ENCODE results near the gene LIMK2. TPM values are rescaled to one million over a fixed set of nuclear protein-coding genes. Genes with fewer than 3 reads are reported as not detected.
"Not testable (repeated sequence)": the region's sequence is repeated elsewhere in the genome, so short reads cannot be mapped to it uniquely, and the experiment has no call there.

The LIMK2 gene
- total RNA-seq = 100 to 1,000 TPM; 390 to 657 TPM

GRCh38 chr22:31211862-31212730 lies at the start of gene LIMK2:
TSS of gene LIMK2 (plus strand) at chr22:31212298. CDS start at chr22:31212409, 111 bp downstream.
- peak within 1 kb of the TSS; percentile 69 for H3K4me3 Mint-ChIP-seq
- DNase-seq (ENCODE audit: low spot score) = peak; percentile 99
- H3K4me1 Mint-ChIP-seq (ENCODE audit: low read depth in 2 of 2) = peaks cover 45 to 51% of the 10 kb centered on the region in 2 donors
- no peaks in the 10 kb centered on the region for H3K9me3 Mint-ChIP-seq
- no peaks in the 10 kb centered on the region for H3K27me3 Mint-ChIP-seq
- peak; percentile 97 to 98 for ATAC-seq
- peaks cover 12% of the 10 kb centered on the region for H3K36me3 Mint-ChIP-seq
- H3K27ac Mint-ChIP-seq = peak within 1 kb of the TSS; percentile 74 to 100

- Mint-ChIP-seq H3K4me3 (no peak overlapping the region), H3K27ac (no peak overlapping the region), H3K36me3 (peaks cover 9% of the 10 kb centered on the region), H3K27me3 (no peaks in the 10 kb centered on the region), H3K4me1 (ENCODE audit: low read depth in 2 of 2) (peaks cover 32 to 35% of the 10 kb centered on the region in 2 donors), H3K9me3 (no peaks in the 10 kb centered on the region)
- no peak for DNase-seq (ENCODE audit: low spot score)
- ATAC-seq = no peak
Observed at GRCh38 chr22:31170971-31171370, 41.1 kb upstream of the LIMK2 start.

GRCh38 chr22:31171734-31172133 lies 40.4 kb upstream of the LIMK2 start:
- H3K36me3 Mint-ChIP-seq; DNase-seq (ENCODE audit: low spot score): not testable (repeated sequence)

GRCh38 chr22:31173386-31174145 lies 38.5 kb upstream of the LIMK2 start:
- Mint-ChIP-seq H3K36me3 (peaks cover under 1% of the 10 kb centered on the region), H3K4me1 (ENCODE audit: low read depth in 2 of 2) (peaks cover 20 to 21% of the 10 kb centered on the region in 2 donors), H3K27me3 (no peaks in the 10 kb centered on the region), H3K4me3 (no peak overlapping the region), H3K27ac (peak overlapping the region; percentile 50 to 78), H3K9me3 (no peaks in the 10 kb centered on the region)
- DNase-seq (ENCODE audit: low spot score) = no peak
- no peak for ATAC-seq

More at GRCh38 chr22:31171734-31172133, 40.4 kb upstream of the LIMK2 start:
- not testable (repeated sequence) for ATAC-seq, H3K4me3 Mint-ChIP-seq, H3K27ac Mint-ChIP-seq, H3K27me3 Mint-ChIP-seq, H3K9me3 Mint-ChIP-seq
- peaks cover 26 to 29% of the 10 kb centered on the region in 2 donors for H3K4me1 Mint-ChIP-seq (ENCODE audit: low read depth in 2 of 2)

GRCh38 chr22:31176923-31177322 lies 35.2 kb upstream of the LIMK2 start:
- no peak for ATAC-seq
- no peak for DNase-seq (ENCODE audit: low spot score)
- H3K4me3 Mint-ChIP-seq = no peak overlapping the region
- peak overlapping the region in 1 of 2 donors; percentile 47 for H3K27ac Mint-ChIP-seq
- no peaks in the 10 kb centered on the region for H3K27me3 Mint-ChIP-seq
- no peaks in the 10 kb centered on the region for H3K9me3 Mint-ChIP-seq
- peaks cover 5% of the 10 kb centered on the region for H3K36me3 Mint-ChIP-seq
- peaks cover 14 to 18% of the 10 kb centered on the region in 2 donors for H3K4me1 Mint-ChIP-seq (ENCODE audit: low read depth in 2 of 2)

- Mint-ChIP-seq H3K4me3 (no peak overlapping the region), H3K36me3 (peaks cover 5% of the 10 kb centered on the region), H3K4me1 (ENCODE audit: low read depth in 2 of 2) (peaks cover 14 to 18% of the 10 kb centered on the region in 2 donors), H3K9me3 (no peaks in the 10 kb centered on the region), H3K27ac (peak overlapping the region in 1 of 2 donors; percentile 47), H3K27me3 (no peaks in the 10 kb centered on the region)
- no peak for DNase-seq (ENCODE audit: low spot score)
- ATAC-seq = no peak
Observed at GRCh38 chr22:31177420-31178162, 34.5 kb upstream of the LIMK2 start.

- Mint-ChIP-seq H3K27me3 (no peaks in the 10 kb centered on the region), H3K36me3 (peaks cover 5% of the 10 kb centered on the region), H3K27ac (no peak overlapping the region), H3K4me1 (ENCODE audit: low read depth in 2 of 2) (peaks cover 2 to 7% of the 10 kb centered on the region in 2 donors), H3K9me3 (no peaks in the 10 kb centered on the region), H3K4me3 (no peak overlapping the region)
- ATAC-seq (no peak), DNase-seq (ENCODE audit: low spot score) (no peak)
Observed at GRCh38 chr22:31178859-31179258, 33.2 kb upstream of the LIMK2 start.

- H3K9me3 Mint-ChIP-seq = no peaks in the 10 kb centered on the region
- peaks cover 5% of the 10 kb centered on the region for H3K36me3 Mint-ChIP-seq
- ATAC-seq (no peak), DNase-seq (ENCODE audit: low spot score) (no peak)
- no peaks in the 10 kb centered on the region for H3K27me3 Mint-ChIP-seq
- H3K27ac Mint-ChIP-seq = no peak overlapping the region
- peaks cover 0 to 6% of the 10 kb centered on the region in 2 donors for H3K4me1 Mint-ChIP-seq (ENCODE audit: low read depth in 2 of 2)
- H3K4me3 Mint-ChIP-seq = no peak overlapping the region
Observed at GRCh38 chr22:31179345-31179744, 32.8 kb upstream of the LIMK2 start.

GRCh38 chr22:31184015-31184414 lies 28.1 kb upstream of the LIMK2 start:
- H3K9me3 Mint-ChIP-seq = no peaks in the 10 kb centered on the region
- DNase-seq (ENCODE audit: low spot score) (no peak), ATAC-seq (no peak)
- no peaks in the 10 kb centered on the region for H3K27me3 Mint-ChIP-seq
- peaks cover 5% of the 10 kb centered on the region for H3K36me3 Mint-ChIP-seq
- H3K4me1 Mint-ChIP-seq (ENCODE audit: low read depth in 2 of 2) = peaks cover 0 to 13% of the 10 kb centered on the region in 2 donors
- H3K27ac Mint-ChIP-seq = no peak overlapping the region
- H3K4me3 Mint-ChIP-seq = no peak overlapping the region

GRCh38 chr22:31185056-31185455 lies 27.0 kb upstream of the LIMK2 start:
- Mint-ChIP-seq H3K27me3 (no peaks in the 10 kb centered on the region), H3K9me3 (no peaks in the 10 kb centered on the region), H3K4me3 (no peak overlapping the region), H3K36me3 (peaks cover 5% of the 10 kb centered on the region), H3K4me1 (ENCODE audit: low read depth in 2 of 2) (peaks cover 0 to 13% of the 10 kb centered on the region in 2 donors), H3K27ac (peak overlapping the region in 1 of 2 donors; percentile 43)
- DNase-seq (ENCODE audit: low spot score) = no peak
- no peak for ATAC-seq

GRCh38 chr22:31187627-31188026 lies 24.5 kb upstream of the LIMK2 start:
- Mint-ChIP-seq H3K27ac (no peak overlapping the region), H3K27me3 (no peaks in the 10 kb centered on the region), H3K4me1 (ENCODE audit: low read depth in 2 of 2) (peaks cover 0 to 17% of the 10 kb centered on the region in 2 donors), H3K4me3 (no peak overlapping the region), H3K9me3 (no peaks in the 10 kb centered on the region), H3K36me3 (peaks cover 3% of the 10 kb centered on the region)
- DNase-seq (ENCODE audit: low spot score) = no peak
- ATAC-seq = no peak

GRCh38 chr22:31192513-31192912 lies 19.6 kb upstream of the LIMK2 start:
- Mint-ChIP-seq H3K27me3 (no peaks in the 10 kb centered on the region), H3K4me1 (ENCODE audit: low read depth in 2 of 2) (peaks cover 0 to 12% of the 10 kb centered on the region in 2 donors), H3K36me3 (peaks cover 9% of the 10 kb centered on the region), H3K4me3 (no peak overlapping the region), H3K9me3 (no peaks in the 10 kb centered on the region), H3K27ac (peak overlapping the region in 1 of 2 donors; percentile 15)
- DNase-seq (ENCODE audit: low spot score) (no peak), ATAC-seq (no peak)

GRCh38 chr22:31193092-31193491 lies 19.0 kb upstream of the LIMK2 start:
- no peaks in the 10 kb centered on the region for H3K9me3 Mint-ChIP-seq
- no peak for DNase-seq (ENCODE audit: low spot score)
- ATAC-seq = no peak
- no peak overlapping the region for H3K27ac Mint-ChIP-seq
- peaks cover 9% of the 10 kb centered on the region for H3K36me3 Mint-ChIP-seq
- H3K4me1 Mint-ChIP-seq (ENCODE audit: low read depth in 2 of 2) = peaks cover 0 to 8% of the 10 kb centered on the region in 2 donors
- no peaks in the 10 kb centered on the region for H3K27me3 Mint-ChIP-seq
- no peak overlapping the region for H3K4me3 Mint-ChIP-seq

Data from natural killer cell treated with Interleukin-12 subunit alpha and Interleukin-12 subunit beta and Interleukin-15 and Interleukin-18, amount 100 ng/mL, for 72 hours (primary cell).